HEK293 (cell line): ENCODE measurements around the gene DOCK3.

ENCODE experiments used
- CTCF ChIA-PET: fragments of 350-600 bp; formaldehyde crosslinking; extraction: SDS; loops from one replicate; lab custom pipeline; 2021; ENCODE audit warnings: antibody characterized with exemption; lab: Yijun Ruan, JAX
- POLR2A ChIA-PET: fragments of 300-600 bp; formaldehyde crosslinking; extraction: SDS; loops from one replicate; lab custom pipeline; 2020; ENCODE audit warnings: antibody characterized with exemption, inconsistent platforms; lab: Yijun Ruan, JAX
- H3K27ac ChIP-seq: fragments of 200-500 bp; sonication (Bioruptor generic); 2 replicates; pipeline ENCODE4 v1.5.1; 2014; ENCODE audit warnings: low read depth, low read length, control low read depth, inconsistent platforms; ENCODE audit errors: extremely low read depth
- H3K36me3 ChIP-seq, 2 experiments: fragments of 200-500 bp in 1 of 2; sonication (Bioruptor generic) in 1 of 2; 1 replicate in 1 of 2; 2 replicates in 1 of 2; pipeline ENCODE4 v1.5.1; 2014 to 2017; ENCODE audit warnings: inconsistent platforms in 2 of 2, low read length in 2 of 2; ENCODE audit not compliant: control insufficient read depth in 2 of 2, insufficient read depth in 1 of 2
- H3K4me1 ChIP-seq: fragments of 200-500 bp; sonication (Bioruptor generic); 2 replicates; pipeline ENCODE4 v1.5.1; 2014; ENCODE audit warnings: mild to moderate bottlenecking, low read length, inconsistent platforms; ENCODE audit not compliant: control insufficient read depth, insufficient read depth
- H3K4me3 ChIP-seq: 2 replicates; pipeline ENCODE4 v1.5.1; 2011; ENCODE audit warnings: low read depth, mild to moderate bottlenecking, control low read depth, low read length, moderate library complexity
- H3K9me3 ChIP-seq: fragments of 200-500 bp; sonication (Bioruptor generic); 2 replicates; pipeline ENCODE4 v1.5.1; 2014; ENCODE audit warnings: low read depth, low read length, inconsistent platforms; ENCODE audit not compliant: control insufficient read depth, insufficient read depth
- EGR2 ChIP-seq: fragments of 450-650 bp; formaldehyde crosslinking; IDR thresholded peaks from 2 replicates; pipeline ENCODE4 v1.5.1; 2016; ENCODE audit warnings: low read depth, missing biosample characterization, missing genetic modification characterization
- HOXD13 ChIP-seq: sonication (generic); formaldehyde crosslinking; IDR thresholded peaks from 2 replicates; pipeline ENCODE4 v1.8.0; 2022; ENCODE audit warnings: missing genetic modification reagents, borderline replicate concordance
- MZF1 ChIP-seq: fragments of 450-650 bp; formaldehyde crosslinking; IDR thresholded peaks from 2 replicates; pipeline ENCODE4 v1.5.1; 2017; ENCODE audit warnings: missing biosample characterization, missing genetic modification characterization, borderline replicate concordance
- TRIM28 ChIP-seq: IDR thresholded peaks from 2 replicates; pipeline ENCODE4 v1.6.1; 2011; ENCODE audit warnings: low read length, control low read depth, borderline replicate concordance
- ZNF214 ChIP-seq: fragments of 450-650 bp; formaldehyde crosslinking; IDR thresholded peaks from 2 replicates; pipeline ENCODE4 v1.5.1; 2017; ENCODE audit warnings: missing biosample characterization, mild to moderate bottlenecking, missing genetic modification characterization, borderline replicate concordance
- ZNF473 ChIP-seq: fragments of 450-650 bp; formaldehyde crosslinking; IDR thresholded peaks from 2 replicates; pipeline ENCODE4 v1.5.1; 2017; ENCODE audit warnings: missing biosample characterization, missing genetic modification characterization
- ZNF521 ChIP-seq: fragments of 450-650 bp; formaldehyde crosslinking; IDR thresholded peaks from 2 replicates; pipeline ENCODE4 v1.5.1; 2017; ENCODE audit warnings: missing biosample characterization, mild to moderate bottlenecking, missing genetic modification characterization
- ZNF670 ChIP-seq: fragments of 450-650 bp; formaldehyde crosslinking; IDR thresholded peaks from 2 replicates; pipeline ENCODE4 v1.5.1; 2016; ENCODE audit warnings: missing biosample characterization, missing genetic modification characterization, low read depth
- ZNF707 ChIP-seq: fragments of 450-650 bp; formaldehyde crosslinking; IDR thresholded peaks from 2 replicates; pipeline ENCODE4 v1.5.1; 2016; ENCODE audit warnings: missing biosample characterization, missing genetic modification characterization
- ZNF830 ChIP-seq: fragments of 450-650 bp; IDR thresholded peaks from 2 replicates; pipeline ENCODE4 v1.5.0; 2018; ENCODE audit warnings: missing biosample characterization, missing genetic modification characterization, low read depth, mild to moderate bottlenecking, moderate library complexity
- ZNF837 ChIP-seq: fragments of 450-650 bp; formaldehyde crosslinking; IDR thresholded peaks from 2 replicates; pipeline ENCODE4 v1.5.1; 2016; ENCODE audit warnings: missing biosample characterization, missing genetic modification characterization
- ZSCAN30 ChIP-seq: fragments of 450-650 bp; IDR thresholded peaks from 2 replicates; pipeline ENCODE4 v1.5.1; 2018; ENCODE audit warnings: missing biosample characterization, mild to moderate bottlenecking, missing genetic modification characterization, moderate library complexity
- TF ChIP-seq, protein P1 (sequence below): fragments of 450-650 bp; formaldehyde crosslinking; IDR thresholded peaks from 2 replicates; pipeline ENCODE4 v1.5.1; 2016; ENCODE audit warnings: missing biosample characterization, missing genetic modification characterization
- TF ChIP-seq, protein P2 (sequence below): fragments of 450-650 bp; formaldehyde crosslinking; IDR thresholded peaks from 2 replicates; pipeline ENCODE4 v1.5.1; 2016; ENCODE audit warnings: missing biosample characterization, missing genetic modification characterization
- TF ChIP-seq, protein P3 (sequence below): fragments of 450-650 bp; formaldehyde crosslinking; IDR thresholded peaks from 2 replicates; pipeline ENCODE4 v1.5.0; 2017; ENCODE audit warnings: missing biosample characterization, missing genetic modification characterization, borderline replicate concordance
- TF ChIP-seq, protein P4 (sequence below): fragments of 450-650 bp; formaldehyde crosslinking; IDR thresholded peaks from 2 replicates; pipeline ENCODE4 v1.5.1; 2016; ENCODE audit warnings: missing biosample characterization, missing genetic modification characterization, borderline replicate concordance

DOCK3 gene

GRCh38 chr3:50656417-50657195 lies 18.1 kb upstream of the DOCK3 start:
- Histone ChIP-seq H3K9me3 (no peaks in the 10 kb centered on the region), H3K4me1 (no peaks in the 10 kb centered on the region), H3K4me3 (no peak overlapping the region), H3K27ac (no peak overlapping the region), H3K36me3 (no peaks in the 10 kb centered on the region)
- ChIA-PET POLR2A (interaction anchor here (0.6 kb wide), 1 partner anchor 233 kb away, joined by 4 read pairs; no protein-coding TSS in a partner anchor), CTCF (interaction anchor here (1.0 kb wide), 1 partner anchor 41 kb away, joined by 4 read pairs; no protein-coding TSS in a partner anchor)
- TF ChIP-seq, protein P1, sequence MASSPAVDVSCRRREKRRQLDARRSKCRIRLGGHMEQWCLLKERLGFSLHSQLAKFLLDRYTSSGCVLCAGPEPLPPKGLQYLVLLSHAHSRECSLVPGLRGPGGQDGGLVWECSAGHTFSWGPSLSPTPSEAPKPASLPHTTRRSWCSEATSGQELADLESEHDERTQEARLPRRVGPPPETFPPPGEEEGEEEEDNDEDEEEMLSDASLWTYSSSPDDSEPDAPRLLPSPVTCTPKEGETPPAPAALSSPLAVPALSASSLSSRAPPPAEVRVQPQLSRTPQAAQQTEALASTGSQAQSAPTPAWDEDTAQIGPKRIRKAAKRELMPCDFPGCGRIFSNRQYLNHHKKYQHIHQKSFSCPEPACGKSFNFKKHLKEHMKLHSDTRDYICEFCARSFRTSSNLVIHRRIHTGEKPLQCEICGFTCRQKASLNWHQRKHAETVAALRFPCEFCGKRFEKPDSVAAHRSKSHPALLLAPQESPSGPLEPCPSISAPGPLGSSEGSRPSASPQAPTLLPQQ, result no peak
- TF ChIP-seq, protein P2, sequence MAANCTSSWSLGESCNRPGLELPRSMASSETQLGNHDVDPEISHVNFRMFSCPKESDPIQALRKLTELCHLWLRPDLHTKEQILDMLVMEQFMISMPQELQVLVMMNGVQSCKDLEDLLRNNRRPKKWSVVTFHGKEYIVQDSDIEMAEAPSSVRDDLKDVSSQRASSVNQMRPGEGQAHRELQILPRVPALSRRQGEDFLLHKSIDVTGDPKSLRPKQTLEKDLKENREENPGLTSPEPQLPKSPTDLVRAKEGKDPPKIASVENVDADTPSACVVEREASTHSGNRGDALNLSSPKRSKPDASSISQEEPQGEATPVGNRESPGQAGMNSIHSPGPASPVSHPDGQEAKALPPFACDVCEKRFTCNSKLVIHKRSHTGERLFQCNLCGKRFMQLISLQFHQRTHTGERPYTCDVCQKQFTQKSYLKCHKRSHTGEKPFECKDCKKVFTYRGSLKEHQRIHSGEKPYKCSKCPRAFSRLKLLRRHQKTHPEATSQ (tag by site-specific recombination), result no peak
- no peak for TF ChIP-seq TRIM28
- no peak for TF ChIP-seq ZNF670 (tag by site-specific recombination)
- TF ChIP-seq, protein P3, sequence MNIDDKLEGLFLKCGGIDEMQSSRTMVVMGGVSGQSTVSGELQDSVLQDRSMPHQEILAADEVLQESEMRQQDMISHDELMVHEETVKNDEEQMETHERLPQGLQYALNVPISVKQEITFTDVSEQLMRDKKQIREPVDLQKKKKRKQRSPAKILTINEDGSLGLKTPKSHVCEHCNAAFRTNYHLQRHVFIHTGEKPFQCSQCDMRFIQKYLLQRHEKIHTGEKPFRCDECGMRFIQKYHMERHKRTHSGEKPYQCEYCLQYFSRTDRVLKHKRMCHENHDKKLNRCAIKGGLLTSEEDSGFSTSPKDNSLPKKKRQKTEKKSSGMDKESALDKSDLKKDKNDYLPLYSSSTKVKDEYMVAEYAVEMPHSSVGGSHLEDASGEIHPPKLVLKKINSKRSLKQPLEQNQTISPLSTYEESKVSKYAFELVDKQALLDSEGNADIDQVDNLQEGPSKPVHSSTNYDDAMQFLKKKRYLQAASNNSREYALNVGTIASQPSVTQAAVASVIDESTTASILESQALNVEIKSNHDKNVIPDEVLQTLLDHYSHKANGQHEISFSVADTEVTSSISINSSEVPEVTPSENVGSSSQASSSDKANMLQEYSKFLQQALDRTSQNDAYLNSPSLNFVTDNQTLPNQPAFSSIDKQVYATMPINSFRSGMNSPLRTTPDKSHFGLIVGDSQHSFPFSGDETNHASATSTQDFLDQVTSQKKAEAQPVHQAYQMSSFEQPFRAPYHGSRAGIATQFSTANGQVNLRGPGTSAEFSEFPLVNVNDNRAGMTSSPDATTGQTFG (tag by site-specific recombination), result no peak
- no peak for TF ChIP-seq MZF1 (tag by site-specific recombination)
- TF ChIP-seq, protein P4, sequence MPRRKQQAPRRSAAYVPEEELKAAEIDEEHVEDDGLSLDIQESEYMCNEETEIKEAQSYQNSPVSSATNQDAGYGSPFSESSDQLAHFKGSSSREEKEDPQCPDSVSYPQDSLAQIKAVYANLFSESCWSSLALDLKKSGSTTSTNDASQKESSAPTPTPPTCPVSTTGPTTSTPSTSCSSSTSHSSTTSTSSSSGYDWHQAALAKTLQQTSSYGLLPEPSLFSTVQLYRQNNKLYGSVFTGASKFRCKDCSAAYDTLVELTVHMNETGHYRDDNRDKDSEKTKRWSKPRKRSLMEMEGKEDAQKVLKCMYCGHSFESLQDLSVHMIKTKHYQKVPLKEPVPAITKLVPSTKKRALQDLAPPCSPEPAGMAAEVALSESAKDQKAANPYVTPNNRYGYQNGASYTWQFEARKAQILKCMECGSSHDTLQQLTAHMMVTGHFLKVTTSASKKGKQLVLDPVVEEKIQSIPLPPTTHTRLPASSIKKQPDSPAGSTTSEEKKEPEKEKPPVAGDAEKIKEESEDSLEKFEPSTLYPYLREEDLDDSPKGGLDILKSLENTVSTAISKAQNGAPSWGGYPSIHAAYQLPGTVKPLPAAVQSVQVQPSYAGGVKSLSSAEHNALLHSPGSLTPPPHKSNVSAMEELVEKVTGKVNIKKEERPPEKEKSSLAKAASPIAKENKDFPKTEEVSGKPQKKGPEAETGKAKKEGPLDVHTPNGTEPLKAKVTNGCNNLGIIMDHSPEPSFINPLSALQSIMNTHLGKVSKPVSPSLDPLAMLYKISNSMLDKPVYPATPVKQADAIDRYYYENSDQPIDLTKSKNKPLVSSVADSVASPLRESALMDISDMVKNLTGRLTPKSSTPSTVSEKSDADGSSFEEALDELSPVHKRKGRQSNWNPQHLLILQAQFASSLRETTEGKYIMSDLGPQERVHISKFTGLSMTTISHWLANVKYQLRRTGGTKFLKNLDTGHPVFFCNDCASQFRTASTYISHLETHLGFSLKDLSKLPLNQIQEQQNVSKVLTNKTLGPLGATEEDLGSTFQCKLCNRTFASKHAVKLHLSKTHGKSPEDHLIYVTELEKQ (tag by site-specific recombination), result no peak
- no peak for TF ChIP-seq ZNF837 (tag by site-specific recombination)
- no peak for TF ChIP-seq ZSCAN30
- TF ChIP-seq ZNF214 (tag by site-specific recombination), result no peak
- TF ChIP-seq HOXD13, result no peak
- no peak for TF ChIP-seq ZNF521 (tag by site-specific recombination)
- TF ChIP-seq ZNF707, result no peak
- no peak for TF ChIP-seq EGR2 (tag by site-specific recombination)
- no peak for TF ChIP-seq ZNF830 (tag by site-specific recombination)
- TF ChIP-seq ZNF473, result no peak
